ENCODE data around the gene ZSWIM8.

GRCh38 chr10:73806176-73806950, 21.0 kb downstream of the ZSWIM8 start:
- TF ChIP-seq CTCF (IDR thresholded peaks at IDR 0.05) (no peak), POLR2AphosphoS5 (IDR thresholded peaks at IDR 0.05) (no peak), POLR2A (IDR thresholded peaks at IDR 0.05) (no peak), EP300 (IDR thresholded peaks at IDR 0.05) (no peak)

All from stomach (tissue), 4 donors.